Measurements from ENCODE around the gene CACNA2D3. TPM values are rescaled to one million over a fixed set of nuclear protein-coding genes. Genes with fewer than 3 reads are reported as not detected.
A peak's percentile ranks its signal among the peaks of the same experiment; 100 is the strongest.

Gene CACNA2D3
- total RNA-seq, 1 donor from 2014 or later: 4.7 TPM

DNA sequence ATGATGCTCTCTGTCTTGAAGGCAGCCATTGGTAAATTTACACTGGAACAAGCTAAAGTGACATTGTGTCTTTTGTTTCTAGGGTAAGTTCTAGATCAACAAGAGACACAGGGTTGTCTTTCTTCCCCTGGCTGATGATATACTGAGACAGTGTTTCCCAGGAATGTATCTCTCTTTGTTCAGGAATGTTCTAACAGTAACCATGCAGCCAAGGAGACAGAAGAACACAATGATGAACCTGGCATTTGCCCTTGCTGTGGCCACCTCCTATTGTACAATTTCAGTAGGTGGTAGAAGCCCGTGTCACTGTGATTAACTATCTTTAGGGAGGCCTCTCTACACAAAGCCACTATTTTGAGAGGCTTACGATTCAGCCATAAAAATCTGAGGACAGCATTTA, 674.8 kb downstream of the CACNA2D3 start:
- DNase-seq (ENCODE audit: low spot score): no peak

DNA sequence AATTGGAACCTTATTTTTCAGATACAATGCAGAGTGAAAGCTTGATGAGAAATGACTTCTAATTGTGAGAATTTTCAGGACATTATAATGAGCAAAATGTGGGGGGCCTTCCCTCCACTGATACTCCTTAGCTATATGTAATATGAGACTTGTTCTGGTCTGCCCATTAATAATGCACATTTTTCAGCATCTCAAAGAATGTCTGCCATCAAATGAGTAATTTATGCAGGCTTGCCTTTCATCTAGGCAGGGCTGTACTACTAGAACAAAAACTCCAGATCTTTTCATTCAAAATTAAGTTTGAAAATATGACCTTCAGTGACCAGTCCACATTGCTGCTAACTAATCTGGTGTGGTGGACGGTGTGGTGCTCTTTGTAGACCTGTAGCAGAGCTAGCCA, 678.1 kb downstream of the CACNA2D3 start:
- no peak for DNase-seq (ENCODE audit: low spot score)

DNA sequence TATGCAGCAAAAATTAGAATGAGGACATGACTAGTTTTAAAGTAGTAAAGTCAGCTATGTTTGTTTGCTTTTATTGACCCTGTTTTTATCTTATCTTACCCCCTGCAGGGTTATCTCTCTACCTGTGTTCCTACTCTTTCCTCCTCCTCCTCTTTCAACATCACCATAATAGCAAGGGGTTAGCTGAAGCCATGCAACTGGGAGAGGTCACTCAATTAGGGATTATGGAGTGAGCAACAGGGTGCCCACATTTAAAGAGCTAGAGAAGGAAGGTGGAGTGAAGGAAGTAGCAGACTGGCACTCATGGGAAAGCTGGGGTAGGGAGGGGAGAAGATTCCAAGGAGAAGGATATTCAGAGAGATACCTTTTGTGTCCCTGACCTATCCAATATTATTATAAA, 679.6 kb downstream of the CACNA2D3 start:
- no peak for DNase-seq (ENCODE audit: low spot score)

DNA sequence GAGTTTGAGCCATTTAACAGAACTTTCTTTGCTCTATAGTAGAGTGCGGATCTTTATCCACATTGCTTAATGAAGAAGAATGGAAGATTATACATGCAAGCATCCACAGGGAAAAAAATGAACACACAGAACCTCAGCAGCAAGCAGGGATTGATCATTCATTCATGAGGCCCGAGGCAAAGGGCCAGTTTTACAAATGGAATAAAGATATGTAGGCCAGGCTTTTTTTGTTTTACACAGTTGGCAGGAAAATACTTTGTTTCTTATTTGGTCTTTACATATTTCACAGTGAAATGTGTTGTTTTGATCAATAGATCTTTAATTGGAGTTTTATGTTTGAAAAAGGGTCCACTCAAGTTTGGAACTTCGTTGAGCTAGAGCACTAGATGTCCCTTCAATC, 688.0 kb downstream of the CACNA2D3 start:
- DNase-seq (ENCODE audit: low spot score): no peak

DNA sequence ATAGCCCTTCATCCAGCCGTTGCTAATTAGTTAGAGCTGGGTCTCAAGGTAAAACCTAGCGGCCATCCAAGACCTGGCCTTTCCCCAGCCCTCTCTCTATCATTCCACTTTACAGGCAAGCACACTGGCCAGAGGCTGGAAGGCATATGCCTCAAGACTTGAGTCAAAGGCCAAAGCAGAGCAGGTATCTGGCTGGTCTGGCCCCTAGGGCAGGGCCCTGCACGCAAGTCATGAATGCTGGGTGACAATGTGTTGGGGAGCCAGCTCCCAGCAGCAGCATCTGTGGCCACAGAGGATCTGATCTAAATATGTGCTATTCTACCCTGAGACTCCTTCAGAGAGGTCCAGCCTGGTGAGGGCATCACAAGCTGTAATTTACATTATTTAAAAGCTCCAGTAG, 691.9 kb downstream of the CACNA2D3 start:
- no peak for DNase-seq (ENCODE audit: low spot score)

DNA sequence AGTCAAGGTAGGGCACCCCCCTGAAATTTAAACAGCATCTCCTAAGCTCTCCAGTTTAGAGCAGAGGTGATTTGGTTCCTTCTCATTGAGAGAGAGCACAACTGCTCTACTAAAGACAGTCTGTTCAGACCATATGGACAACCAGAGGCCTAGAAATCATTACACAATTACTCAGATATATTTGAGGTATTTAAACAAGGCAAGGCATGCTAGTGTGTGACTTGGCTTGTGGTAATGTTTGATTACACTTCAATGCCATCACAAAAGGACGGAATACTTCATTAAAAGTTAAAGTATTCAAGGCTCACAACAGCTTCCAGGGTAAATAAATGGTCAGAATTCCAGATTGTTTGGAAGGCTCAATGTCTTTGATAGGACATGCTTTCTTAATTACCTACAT, 695.3 kb downstream of the CACNA2D3 start:
- no peak for DNase-seq (ENCODE audit: low spot score)

DNA sequence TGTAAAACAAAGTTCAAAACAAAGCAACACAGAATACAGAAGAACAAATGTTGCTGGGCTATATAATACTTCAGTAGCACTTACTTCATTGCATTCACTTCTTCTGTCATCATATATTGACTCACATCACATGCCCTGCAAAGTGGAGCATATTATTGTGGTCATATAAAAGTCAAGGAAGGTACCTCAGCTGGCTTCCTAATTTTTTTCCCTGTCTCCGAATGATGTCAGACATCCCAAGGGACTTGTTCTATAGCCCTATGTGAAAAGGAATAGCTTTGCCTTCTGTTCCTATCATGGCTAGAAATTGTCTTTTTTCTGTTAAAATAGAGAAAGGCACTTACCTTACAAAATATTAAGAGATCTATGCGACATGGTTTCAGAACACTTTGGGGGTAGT, 696.1 kb downstream of the CACNA2D3 start:
- DNase-seq (ENCODE audit: low spot score): no peak

DNA sequence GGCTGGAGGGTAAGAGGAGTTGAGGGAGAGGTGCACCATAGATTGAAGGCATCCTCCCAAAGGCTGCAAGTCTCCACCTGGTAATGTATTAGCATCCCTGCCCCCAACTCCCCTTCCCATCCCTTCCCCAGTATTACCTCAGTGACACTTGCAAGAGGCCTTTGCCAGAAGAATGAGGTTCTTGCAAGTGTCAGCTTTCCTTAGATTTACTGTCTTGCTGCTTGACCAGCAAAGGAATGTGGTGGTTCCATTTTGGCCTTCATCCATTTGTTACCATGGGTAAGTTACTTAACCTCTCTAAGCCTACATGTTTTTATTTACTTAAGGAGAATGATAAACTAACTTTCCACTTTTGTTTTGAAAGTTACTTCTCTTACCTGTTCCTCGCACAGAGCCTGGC, 696.6 kb downstream of the CACNA2D3 start:
- no peak for DNase-seq (ENCODE audit: low spot score)

DNA sequence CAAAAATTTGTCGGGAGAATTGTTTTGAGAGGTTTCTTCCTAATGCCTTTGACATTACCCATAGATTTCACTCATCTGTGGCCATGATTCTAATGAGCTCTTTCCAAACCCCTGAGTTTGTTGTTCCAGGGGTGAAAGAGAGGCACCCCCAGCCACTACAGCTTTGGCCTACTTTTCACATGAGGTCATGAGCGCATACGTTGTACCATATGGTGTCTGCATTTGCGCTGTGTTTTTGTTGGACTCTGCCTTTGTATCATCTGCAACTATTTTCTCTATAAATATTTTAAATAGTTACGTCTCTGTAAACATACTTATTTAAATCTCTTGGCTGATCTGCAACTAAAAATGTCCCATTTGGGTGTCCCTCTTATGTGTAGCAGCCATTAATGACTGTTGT, 697.6 kb downstream of the CACNA2D3 start:
- no peak for DNase-seq (ENCODE audit: low spot score)

DNA sequence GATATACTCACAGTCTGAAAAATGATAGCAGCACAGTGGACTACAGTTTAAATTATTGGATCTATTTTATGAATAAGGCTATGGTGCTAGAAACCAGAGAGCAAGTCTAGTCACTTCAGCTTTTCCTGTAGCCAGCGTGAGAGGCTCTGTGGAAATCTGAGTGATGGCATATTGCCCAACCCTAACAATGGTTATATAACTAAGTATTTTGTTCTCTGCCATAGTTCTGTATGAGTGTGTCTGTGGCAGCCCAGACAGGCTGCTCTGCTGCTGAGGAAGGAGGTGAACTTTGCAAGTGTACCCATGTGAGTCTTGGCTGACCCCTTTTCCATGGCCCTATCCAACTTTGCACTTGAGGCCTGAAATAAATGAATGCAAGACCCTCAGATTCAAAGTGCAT, 699.9 kb downstream of the CACNA2D3 start:
- peak; percentile 20 for DNase-seq (ENCODE audit: low spot score)

DNA sequence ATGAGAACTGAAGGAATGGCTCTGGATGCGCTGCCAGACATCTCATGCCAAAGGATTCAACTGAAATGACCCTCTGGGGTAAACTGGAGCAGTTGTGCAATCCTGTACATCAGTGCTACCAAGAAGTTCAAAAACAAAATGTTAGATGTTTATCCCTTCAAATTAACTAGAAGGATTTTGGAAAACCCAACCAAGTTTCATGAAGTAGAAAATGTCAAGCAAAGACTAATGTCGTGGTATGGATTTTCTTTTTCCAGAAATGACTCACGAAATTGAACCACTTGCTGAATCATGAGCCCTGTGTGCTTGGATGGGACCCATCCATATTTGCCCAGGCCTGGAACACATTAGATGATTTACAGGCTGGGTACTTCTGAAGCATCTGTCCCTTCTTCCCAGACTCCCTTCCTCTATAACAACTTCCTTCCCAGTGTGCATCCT, 703.9 kb downstream of the CACNA2D3 start:
- DNase-seq (ENCODE audit: low spot score): no peak

DNA sequence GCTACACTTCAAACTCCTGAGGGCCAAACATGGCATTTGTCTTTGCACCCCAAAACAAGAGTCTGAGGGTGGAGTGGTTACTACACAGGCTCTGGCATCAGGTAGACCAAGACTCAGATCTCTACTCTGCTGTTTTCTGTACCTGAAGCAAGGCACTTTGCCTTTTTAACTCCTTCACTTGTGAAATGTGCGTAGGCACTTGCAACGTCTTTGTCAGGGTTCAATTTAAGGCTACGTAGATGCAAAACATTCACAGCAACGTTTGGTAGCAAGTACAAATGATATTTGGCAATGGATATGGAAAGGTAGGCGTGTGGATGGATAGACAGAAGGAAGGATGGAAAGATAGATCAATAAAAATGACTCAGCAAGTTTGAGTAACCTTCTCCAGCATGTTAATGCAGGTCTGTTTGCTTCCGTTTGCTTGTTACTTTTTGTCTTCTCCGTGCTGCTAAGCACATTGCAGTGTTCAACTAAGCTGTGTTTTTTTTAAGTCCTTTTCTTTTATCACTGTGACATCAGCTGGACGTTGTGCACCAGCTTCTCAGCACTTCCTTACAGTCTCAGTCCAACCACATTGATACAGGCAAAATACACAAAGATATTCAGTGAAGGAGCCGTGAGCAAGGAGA, 704.8 kb downstream of the CACNA2D3 start:
- DNase-seq (ENCODE audit: low spot score): no peak

DNA sequence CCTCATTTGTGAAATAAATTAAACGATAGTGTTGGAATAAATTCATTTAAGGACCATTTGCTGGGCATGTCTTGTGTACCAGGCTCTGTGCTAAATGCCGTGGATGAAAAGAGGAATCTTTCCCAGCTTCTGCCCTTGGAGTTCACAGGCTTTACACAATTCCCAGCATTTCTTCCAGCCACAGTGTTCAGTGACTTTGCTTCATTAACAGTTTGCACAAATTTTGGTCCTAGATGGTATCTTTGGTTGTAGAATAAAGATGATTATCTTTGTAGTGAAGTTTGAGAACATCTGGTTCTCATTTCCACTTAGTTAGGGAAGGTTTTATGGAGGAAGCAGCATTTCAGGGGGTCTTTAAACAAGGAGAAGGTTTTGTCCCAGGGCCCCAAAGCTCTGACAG, 705.4 kb downstream of the CACNA2D3 start:
- no peak for DNase-seq (ENCODE audit: low spot score)

DNA sequence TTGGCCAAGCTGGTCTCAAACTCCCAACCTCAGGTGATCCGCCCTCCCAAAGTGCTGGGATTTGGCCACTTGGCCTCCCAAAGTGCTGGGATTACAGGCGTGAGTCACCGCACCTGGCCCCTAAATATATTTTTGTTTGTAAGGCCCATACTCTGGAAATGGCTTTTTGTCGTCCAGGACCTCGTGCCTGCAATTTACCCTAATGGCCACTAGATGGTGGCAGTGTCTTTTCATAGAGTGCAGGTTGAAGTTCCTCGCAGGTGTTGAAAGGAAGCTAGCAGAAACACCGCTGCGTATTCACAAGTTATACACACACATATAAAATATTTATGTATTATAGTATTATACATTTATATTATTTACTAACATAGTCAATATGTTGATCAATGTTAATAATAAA, 708.3 kb downstream of the CACNA2D3 start:
- no peak for DNase-seq (ENCODE audit: low spot score)

DNA sequence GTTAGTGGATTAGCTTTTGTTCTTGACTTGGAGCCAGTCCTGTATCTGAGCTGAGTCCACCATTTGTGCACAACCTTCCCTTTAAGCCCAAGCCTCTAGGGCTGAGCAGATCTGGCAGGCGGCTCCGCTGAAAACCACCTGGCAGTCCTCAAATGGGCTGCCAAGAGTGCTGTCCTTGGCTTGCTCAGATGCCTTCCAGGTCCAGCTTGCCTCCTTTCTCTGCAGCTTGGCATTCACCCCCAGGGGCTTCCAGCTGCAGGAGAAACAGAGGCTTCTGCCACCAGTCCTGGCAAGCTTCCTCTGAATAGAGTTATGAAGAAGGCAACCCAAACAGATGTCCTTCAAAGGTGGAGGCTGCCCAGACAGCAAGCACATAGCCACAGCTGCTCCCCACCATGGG, 708.8 kb downstream of the CACNA2D3 start:
- no peak for DNase-seq (ENCODE audit: low spot score)

DNA sequence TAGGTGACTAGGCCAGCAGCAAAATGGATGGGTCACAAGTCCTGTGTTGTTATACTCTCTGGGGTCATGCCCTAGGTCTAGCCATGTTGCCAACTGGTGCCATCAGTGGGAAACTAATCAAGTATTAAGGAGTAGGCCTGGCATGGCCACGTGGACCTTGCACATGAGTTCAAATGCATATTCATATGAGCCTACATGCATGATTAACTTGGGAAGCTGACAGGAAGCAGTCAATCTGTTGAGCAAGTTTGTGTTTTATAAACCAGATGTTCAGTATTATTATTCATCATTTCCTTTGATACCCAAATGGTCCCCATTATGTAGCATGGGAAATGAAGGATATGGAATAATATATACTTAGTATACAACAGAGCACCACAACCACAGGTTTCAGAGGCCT, 710.5 kb downstream of the CACNA2D3 start:
- DNase-seq (ENCODE audit: low spot score): no peak

DNA sequence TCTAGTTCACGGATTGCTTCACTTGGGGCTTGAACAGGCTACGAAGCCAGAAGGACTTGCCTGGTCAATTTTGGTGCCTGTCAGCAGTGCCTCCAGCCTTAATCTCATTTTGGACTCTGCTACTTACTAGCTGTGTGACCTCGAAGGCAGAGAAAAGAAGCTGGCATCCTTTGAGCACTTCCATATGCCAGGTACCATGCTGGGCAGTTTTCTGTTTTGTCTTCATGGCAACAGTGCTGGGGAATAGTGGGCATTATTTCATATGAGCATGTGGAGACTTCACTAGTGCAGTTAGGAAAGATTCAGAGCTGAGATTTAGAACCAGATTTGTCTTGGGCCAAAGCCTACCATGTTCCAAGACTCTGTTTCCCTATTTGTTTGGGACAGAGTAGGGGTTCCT, 713.3 kb downstream of the CACNA2D3 start:
- no peak for DNase-seq (ENCODE audit: low spot score)

DNA sequence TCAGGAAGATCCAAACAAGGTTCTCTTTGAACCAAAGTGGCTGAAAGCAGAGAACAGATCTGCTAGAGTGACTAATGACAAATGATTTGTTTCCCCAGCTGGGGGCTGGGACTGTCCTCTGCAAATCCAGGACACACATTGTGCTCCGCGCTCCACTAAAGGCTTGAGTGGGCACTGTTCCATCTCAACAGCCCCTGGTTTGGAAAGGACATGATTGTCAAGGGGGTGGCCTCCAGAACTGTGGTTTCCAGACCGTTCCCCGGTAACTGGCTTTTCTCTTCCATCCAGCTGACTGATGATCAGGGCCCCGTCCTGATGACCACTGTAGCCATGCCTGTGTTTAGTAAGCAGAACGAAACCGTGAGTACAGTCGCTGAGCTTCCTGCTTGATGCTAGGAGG, 714.5 kb downstream of the CACNA2D3 start:
- DNase-seq (ENCODE audit: low spot score): no peak

DNA sequence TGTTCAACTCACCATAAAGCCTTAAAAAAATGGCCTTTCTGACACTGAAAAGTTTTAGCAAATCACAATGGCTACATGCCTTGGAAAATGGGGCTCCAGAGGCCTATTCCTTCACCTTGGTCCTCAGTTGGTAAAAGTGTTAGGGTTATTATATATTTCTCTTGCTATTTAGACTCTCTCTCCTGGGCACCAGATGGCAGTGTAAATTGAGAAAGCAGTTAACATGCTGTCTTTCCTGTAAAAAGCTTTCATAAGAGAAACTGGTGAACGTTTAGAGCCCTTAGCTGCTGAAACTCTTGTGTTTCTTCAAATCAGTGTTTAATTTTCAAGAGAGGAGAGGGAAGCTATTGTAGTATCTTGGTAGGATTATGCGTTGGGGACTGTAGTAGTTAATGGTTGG, 715.6 kb downstream of the CACNA2D3 start:
- no peak for DNase-seq (ENCODE audit: low spot score)

DNA sequence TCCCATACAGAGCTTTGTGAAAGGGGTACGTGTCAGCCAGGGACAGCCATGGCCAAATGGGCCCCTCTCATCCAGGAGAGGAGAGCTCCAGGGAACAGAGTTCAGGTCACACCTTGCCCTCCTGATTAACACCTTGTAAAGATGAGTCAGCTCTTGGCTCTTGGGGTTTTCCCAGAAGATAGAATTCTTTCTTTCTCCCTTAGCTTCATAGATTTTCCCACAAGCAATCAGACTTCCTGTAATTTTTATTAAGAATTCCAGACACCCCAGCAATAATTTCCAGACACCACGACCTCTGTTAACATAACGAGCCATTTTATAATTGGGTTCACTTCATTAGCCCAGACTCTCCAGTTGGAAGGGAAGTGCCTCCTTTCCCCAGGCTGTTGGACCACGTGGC, 719.1 kb downstream of the CACNA2D3 start:
- DNase-seq (ENCODE audit: low spot score): no peak

DNA sequence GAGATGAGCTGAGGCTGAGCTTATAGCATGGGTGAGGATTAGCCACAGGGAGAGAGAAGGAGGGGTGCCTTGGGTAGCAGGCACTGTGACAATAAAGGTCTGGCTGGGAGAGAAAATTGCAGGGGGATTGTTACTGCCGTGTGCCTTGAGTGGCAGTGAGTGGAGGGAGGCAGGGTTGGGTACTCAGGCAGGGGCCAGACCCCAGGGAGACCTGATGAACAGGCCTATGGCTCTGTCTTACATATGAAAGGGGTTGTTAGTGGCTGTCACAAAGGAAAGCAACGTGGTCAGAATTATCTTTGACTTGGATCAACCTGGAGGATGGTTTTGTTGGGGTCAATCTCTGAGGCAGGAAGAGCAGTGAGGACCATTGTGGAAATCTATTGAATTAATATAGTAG, 721.0 kb downstream of the CACNA2D3 start:
- no peak for DNase-seq (ENCODE audit: low spot score)

DNA sequence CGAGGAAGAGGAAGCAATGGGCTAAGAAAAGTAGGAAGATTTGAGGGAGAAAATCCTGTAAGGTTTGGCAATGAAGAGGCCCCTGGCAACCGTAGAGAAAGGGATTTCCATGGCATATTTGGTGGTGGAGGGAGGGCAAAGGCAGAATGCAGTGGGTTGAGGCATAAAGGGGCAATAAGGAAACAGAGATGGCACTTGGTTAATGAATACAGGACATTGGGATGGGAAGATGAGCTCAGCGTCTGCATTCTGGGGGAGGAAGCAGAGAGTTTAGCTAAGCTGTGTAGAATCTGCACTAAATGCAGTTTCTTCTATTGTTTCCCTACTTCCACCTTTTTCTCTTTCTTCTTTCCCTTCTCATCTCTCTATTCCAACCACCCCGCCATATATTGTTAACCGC, 721.9 kb downstream of the CACNA2D3 start:
- no peak for DNase-seq (ENCODE audit: low spot score)

DNA sequence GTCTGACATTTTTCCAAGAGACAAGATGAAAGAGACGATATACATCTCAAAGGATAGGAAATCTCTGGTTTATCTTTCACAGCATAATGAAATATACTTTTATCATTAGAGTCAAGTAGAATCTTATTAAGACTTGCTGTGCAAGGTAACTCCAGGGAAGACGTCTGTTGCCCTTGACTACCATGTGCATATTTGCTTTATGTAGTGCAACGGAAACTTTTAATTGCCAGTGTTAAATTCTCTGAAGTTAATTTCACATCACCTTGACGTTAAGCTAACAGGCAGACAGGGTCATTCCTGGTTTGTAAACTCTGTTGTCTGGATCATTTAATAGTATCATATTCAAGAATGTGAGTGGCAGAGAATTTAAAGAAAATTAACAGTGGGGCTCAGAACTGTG, 722.7 kb downstream of the CACNA2D3 start:
- DNase-seq (ENCODE audit: low spot score): no peak

DNA sequence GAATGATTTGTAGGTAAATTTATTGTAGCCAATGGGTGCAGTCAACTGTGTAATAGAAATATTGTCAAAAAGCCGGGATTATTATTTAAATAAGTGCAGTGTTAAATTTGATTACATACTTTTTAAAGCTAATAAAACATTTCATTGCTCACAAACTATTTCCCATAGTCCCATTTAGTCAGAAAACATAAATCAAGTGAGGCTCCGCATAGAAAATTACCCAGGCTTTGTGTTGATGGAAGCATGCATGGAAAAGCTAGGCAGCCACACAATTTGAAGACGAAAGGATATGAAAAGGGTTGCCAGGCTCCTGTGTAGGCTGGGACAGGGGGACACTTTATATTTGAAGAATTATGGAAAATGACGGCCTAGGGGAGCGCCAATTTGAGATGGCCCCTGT, 723.2 kb downstream of the CACNA2D3 start:
- DNase-seq (ENCODE audit: low spot score): no peak

DNA sequence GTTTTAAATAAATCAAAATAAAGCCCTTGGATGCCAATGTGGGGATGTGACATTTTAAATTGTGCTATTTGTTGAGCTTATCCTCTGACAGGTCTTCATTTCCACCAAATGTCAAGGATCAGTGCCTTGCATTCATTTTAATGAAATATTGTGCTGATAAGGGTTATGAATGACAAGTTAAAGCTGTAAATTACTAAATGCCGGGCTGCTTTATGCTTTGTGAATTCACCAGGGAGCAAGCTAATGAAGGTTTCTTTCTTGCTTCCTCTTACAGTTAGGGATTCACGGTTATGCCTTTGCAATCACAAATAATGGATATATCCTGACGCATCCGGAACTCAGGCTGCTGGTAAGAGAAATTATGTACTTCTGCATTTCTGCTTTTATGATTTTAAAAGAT, 723.8 kb downstream of the CACNA2D3 start:
- DNase-seq (ENCODE audit: low spot score): no peak
